HEK293T (cell line): ENCODE results near the gene GABRD.

Source experiments
- ARNT ChIP-seq: fragments of 450-650 bp; IDR thresholded peaks from 2 replicates; pipeline ENCODE4 v1.6.1; 2017; ENCODE audit warnings: mild to moderate bottlenecking
- BHLHE40 ChIP-seq: fragments of 450-650 bp; IDR thresholded peaks from 2 replicates; pipeline ENCODE4 v1.6.1; 2016; ENCODE audit warnings: mild to moderate bottlenecking, moderate library complexity, borderline replicate concordance
- CTBP1 ChIP-seq: fragments of 450-650 bp; IDR thresholded peaks from 2 replicates; pipeline ENCODE4 v1.6.1; 2016; ENCODE audit warnings: borderline replicate concordance
- ELF4 ChIP-seq: fragments of 450-650 bp; IDR thresholded peaks from 2 replicates; pipeline ENCODE4 v1.6.1; 2017; ENCODE audit warnings: antibody characterized with exemption
- FOXA1 ChIP-seq: fragments of 450-650 bp; IDR thresholded peaks from 2 replicates; pipeline ENCODE4 v1.6.1; 2016; ENCODE audit warnings: mild to moderate bottlenecking
- FOXK2 ChIP-seq: fragments of 450-650 bp; IDR thresholded peaks from 2 replicates; pipeline ENCODE4 v1.6.1; 2016; ENCODE audit warnings: mild to moderate bottlenecking
- FOXM1 ChIP-seq: fragments of 450-650 bp; IDR thresholded peaks from 2 replicates; pipeline ENCODE4 v1.6.1; 2017; ENCODE audit warnings: mild to moderate bottlenecking, borderline replicate concordance
- HDGF ChIP-seq: fragments of 450-650 bp; IDR thresholded peaks from 2 replicates; pipeline ENCODE4 v1.6.1; 2017; ENCODE audit warnings: antibody characterized with exemption, borderline replicate concordance
- LEF1 ChIP-seq: fragments of 450-650 bp; IDR thresholded peaks from 2 replicates; pipeline ENCODE4 v1.6.1; 2017; ENCODE audit warnings: mild to moderate bottlenecking, borderline replicate concordance
- PKNOX1 ChIP-seq: fragments of 450-650 bp; IDR thresholded peaks from 2 replicates; pipeline ENCODE4 v1.6.1; 2016
- SP1 ChIP-seq: fragments of 450-650 bp; IDR thresholded peaks from 2 replicates; pipeline ENCODE4 v1.6.1; 2017
- SUZ12 ChIP-seq: fragments of 450-650 bp; IDR thresholded peaks from 2 replicates; pipeline ENCODE4 v1.6.1; 2016; ENCODE audit warnings: mild to moderate bottlenecking
- TARDBP ChIP-seq: fragments of 450-650 bp; IDR thresholded peaks from 2 replicates; pipeline ENCODE4 v1.6.1; 2016

- TF ChIP-seq FOXA1 (no peak), PKNOX1 (no peak), LEF1 (no peak; the same call in 1 of the 2 replicates), SP1 (no peak), TARDBP (no peak), FOXK2 (no peak), BHLHE40 (no peak), CTBP1 (no peak), ELF4 (no peak), ARNT (no peak), HDGF (no peak), SUZ12 (no peak), FOXM1 (peak; percentile 49; the same call in 1 of the 2 replicates)
Measured at GRCh38 chr1:2044510-2045319, 25.6 kb downstream of the GABRD start.
